Measurements from ENCODE around the gene PRXL2C. TPM values are rescaled to one million over a fixed set of nuclear protein-coding genes. Genes with fewer than 3 reads are reported as not detected.
"Not testable (repeated sequence)": the region's sequence is repeated elsewhere in the genome, so short reads cannot be mapped to it uniquely, and the experiment has no call there.

PRXL2C gene
- total and polyA plus RNA-seq, 2 experiments from 2014 or later, result 13.7 to 23.6 TPM

DNA sequence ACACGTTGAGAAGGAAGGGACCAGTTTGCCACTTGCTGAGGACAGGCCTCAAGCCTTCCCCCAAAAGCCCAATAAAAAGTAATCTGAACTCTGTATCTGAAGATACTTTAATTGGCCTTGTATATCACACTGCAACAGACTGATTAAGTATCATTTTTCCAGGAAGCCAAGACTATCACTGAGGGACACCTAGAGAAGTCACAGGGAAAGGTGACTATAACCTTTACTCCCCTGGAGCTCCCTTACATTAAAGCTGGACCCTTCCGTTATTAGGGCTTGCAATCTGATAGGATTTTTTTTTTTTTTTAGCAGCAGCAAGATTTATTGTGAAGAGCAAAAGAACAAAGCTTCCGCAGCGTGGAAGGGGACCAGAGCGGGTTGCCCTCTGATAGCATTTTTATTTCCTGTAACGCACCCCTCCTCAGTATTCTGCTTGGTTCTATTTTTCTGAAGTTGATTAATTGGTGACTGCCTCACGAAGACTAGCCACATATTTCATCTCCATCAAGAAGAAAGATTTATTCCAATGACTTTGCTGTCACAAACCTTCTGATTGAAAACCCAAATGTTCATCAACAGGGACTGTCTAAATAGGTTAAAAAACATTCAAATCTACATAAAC is 38.2 kb downstream of the PRXL2C start:
- Histone ChIP-seq H2AFZ (no peak overlapping the region), H3K4me2 (ENCODE audit: unreplicated experiment) (no peak overlapping the region), H3K36me3 (ENCODE audit: low read depth) (no peaks in the 10 kb centered on the region), H3K27me3 (replicated peaks; ENCODE audit: insufficient read depth) (no peaks in the 10 kb centered on the region), H3K9me3 (ENCODE audit: low read depth) (no peaks in the 10 kb centered on the region), H3K9me2 (ENCODE audit: insufficient read depth) (no peaks in the 10 kb centered on the region), H3K79me2 (ENCODE audit: insufficient read depth) (peaks cover 53% of the 10 kb centered on the region), H3K27ac (no peak overlapping the region), H3K4me3 (no peak overlapping the region), H4K20me1 (ENCODE audit: insufficient read depth) (no peaks in the 10 kb centered on the region), H3F3A (ENCODE audit: insufficient read depth) (peaks cover 64% of the 10 kb centered on the region), H3K4me1 (ENCODE audit: insufficient read depth) (peaks cover 29% of the 10 kb centered on the region), H3K9ac (no peak overlapping the region)
- in situ Hi-C loops (cut with MboI), result no loop called here
- no peak for TF ChIP-seq EZH2phosphoT487 (IDR thresholded peaks at IDR 0.05; ENCODE audit: insufficient read depth, low read depth)
- TF ChIP-seq EZH2 (IDR thresholded peaks at IDR 0.05; ENCODE audit: insufficient read depth, poor library complexity, severe bottlenecking), result no peak
- 86 to 92% methylated on average over 7 of the region's 7 CpGs for WGBS, 2 experiments (ENCODE audit: low coverage in 1 of 2, low lambda C conversion rate in 2 of 2, missing lambda C conversion rate in 2 of 2)
- no peak for DNase-seq

DNA sequence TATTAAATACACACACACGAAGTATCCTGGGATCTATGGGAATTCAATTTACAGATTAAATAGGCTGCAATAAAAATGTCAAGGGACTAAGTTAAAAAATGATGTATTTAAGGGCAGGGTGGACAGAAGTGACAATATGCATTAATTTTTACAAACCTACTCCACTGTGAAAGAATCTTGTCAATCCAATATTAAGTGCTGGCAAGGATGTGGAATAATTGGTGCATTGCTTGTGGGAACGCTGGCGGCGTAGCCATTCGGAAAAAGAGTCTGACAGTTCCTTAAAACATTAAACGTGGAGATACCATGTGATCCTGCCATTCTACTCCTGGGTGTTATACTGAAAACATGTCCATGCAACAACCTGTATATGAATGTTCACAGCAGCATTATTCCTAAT is 39.7 kb downstream of the PRXL2C start:
- peak overlapping the region; percentile 65 for H3K27ac ChIP-seq
- WGBS, 2 experiments (ENCODE audit: low coverage in 1 of 2, low lambda C conversion rate in 2 of 2, missing lambda C conversion rate in 2 of 2), result 81 to 86% methylated on average over 6 of the region's 6 CpGs
- TF ChIP-seq EZH2phosphoT487 (IDR thresholded peaks at IDR 0.05; ENCODE audit: insufficient read depth, low read depth), result no peak
- no peak overlapping the region for H2AFZ ChIP-seq
- no peaks in the 10 kb centered on the region for H3K9me2 ChIP-seq (ENCODE audit: insufficient read depth)
- H3F3A ChIP-seq (ENCODE audit: insufficient read depth), result peaks cover 75% of the 10 kb centered on the region
- in situ Hi-C loops (cut with MboI), result no loop called here
- DNase-seq, result no peak
- no peak overlapping the region; the same call in 1 of the 2 replicates for H3K9ac ChIP-seq
- no peaks in the 10 kb centered on the region for H3K9me3 ChIP-seq (ENCODE audit: low read depth)
- no peak overlapping the region for H3K4me2 ChIP-seq (ENCODE audit: unreplicated experiment)
- no peaks in the 10 kb centered on the region for H3K36me3 ChIP-seq (ENCODE audit: low read depth)
- no peaks in the 10 kb centered on the region for H4K20me1 ChIP-seq (ENCODE audit: insufficient read depth)
- peaks cover 59% of the 10 kb centered on the region for H3K79me2 ChIP-seq (ENCODE audit: insufficient read depth)
- H3K27me3 ChIP-seq (replicated peaks; ENCODE audit: insufficient read depth), result no peaks in the 10 kb centered on the region
- H3K4me3 ChIP-seq, result no peak overlapping the region
- H3K4me1 ChIP-seq (ENCODE audit: insufficient read depth), result peaks cover 44% of the 10 kb centered on the region

GRCh38 chr9:96614664-96615063 is 40.5 kb downstream of the PRXL2C start:
- in situ Hi-C loops (cut with MboI); H3K9me3 ChIP-seq (ENCODE audit: low read depth); H2AFZ ChIP-seq; H4K20me1 ChIP-seq (ENCODE audit: insufficient read depth); H3K4me3 ChIP-seq; H3K9me2 ChIP-seq (ENCODE audit: insufficient read depth); H3K27me3 ChIP-seq (replicated peaks; ENCODE audit: insufficient read depth); H3K36me3 ChIP-seq (ENCODE audit: low read depth): not testable (repeated sequence)
- peaks cover 72% of the 10 kb centered on the region for H3F3A ChIP-seq (ENCODE audit: insufficient read depth)
- DNase-seq, result peak; percentile 68
- WGBS, 2 experiments (ENCODE audit: low coverage in 1 of 2, low lambda C conversion rate in 2 of 2, missing lambda C conversion rate in 2 of 2), result 18 to 20% methylated on average over 4 of the region's 4 CpGs
- peak overlapping the region; percentile 22; the same call in 1 of the 2 replicates for H3K9ac ChIP-seq
- H3K4me2 ChIP-seq (ENCODE audit: unreplicated experiment), result peak overlapping the region; percentile 61
- H3K4me1 ChIP-seq (ENCODE audit: insufficient read depth), result peaks cover 44% of the 10 kb centered on the region
- H3K79me2 ChIP-seq (ENCODE audit: insufficient read depth), result peaks cover 66% of the 10 kb centered on the region
- peak overlapping the region; percentile 65 for H3K27ac ChIP-seq

DNA sequence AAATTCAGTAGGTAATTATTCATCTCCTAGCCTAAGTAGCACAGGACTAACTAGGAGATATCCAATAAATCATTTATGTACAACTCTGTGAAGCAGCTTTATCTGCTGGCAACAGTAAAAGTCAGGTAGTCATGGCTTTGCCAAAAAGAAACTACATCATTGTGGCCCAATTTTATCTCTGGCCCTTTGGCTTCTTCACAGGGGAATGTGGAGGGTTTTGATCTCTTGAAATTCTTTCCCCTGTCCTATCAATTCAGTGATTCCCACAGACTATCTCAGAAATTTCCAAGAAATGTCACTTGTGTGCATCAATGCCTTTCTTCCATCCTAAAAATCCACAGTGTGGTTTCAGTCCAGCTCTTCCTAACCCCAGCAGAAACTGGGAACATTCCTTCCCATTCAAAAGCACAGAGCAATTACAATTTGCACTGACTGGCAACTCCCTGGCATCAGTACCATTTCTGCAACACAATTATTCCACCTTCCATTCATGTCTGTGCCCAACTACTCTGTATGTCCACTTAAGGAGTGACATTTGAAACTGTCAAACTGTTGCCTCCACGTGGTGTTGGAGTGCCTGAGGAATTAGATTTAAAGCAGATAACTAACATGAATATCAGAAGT is 42.0 kb downstream of the PRXL2C start:
- peak overlapping the region; percentile 88 for H3K4me2 ChIP-seq (ENCODE audit: unreplicated experiment)
- peaks cover 69% of the 10 kb centered on the region for H3F3A ChIP-seq (ENCODE audit: insufficient read depth)
- H3K79me2 ChIP-seq (ENCODE audit: insufficient read depth), result peaks cover 78% of the 10 kb centered on the region
- H3K9me3 ChIP-seq (ENCODE audit: low read depth), result no peaks in the 10 kb centered on the region
- no peak for TF ChIP-seq EZH2phosphoT487 (IDR thresholded peaks at IDR 0.05; ENCODE audit: insufficient read depth, low read depth)
- no peak for TF ChIP-seq EZH2 (IDR thresholded peaks at IDR 0.05; ENCODE audit: insufficient read depth, poor library complexity, severe bottlenecking)
- peak overlapping the region; percentile 93 for H3K27ac ChIP-seq
- in situ Hi-C loops (cut with MboI), result no loop called here
- H3K9ac ChIP-seq, result peak overlapping the region; percentile 83
- peaks cover 44% of the 10 kb centered on the region for H3K4me1 ChIP-seq (ENCODE audit: insufficient read depth)
- no peak overlapping the region for H3K4me3 ChIP-seq
- WGBS, 2 experiments (ENCODE audit: low coverage in 1 of 2, low lambda C conversion rate in 2 of 2, missing lambda C conversion rate in 2 of 2), result 17 to 22% methylated on average over 1 of the region's 1 CpG
- no peaks in the 10 kb centered on the region for H4K20me1 ChIP-seq (ENCODE audit: insufficient read depth)
- no peaks in the 10 kb centered on the region for H3K27me3 ChIP-seq (replicated peaks; ENCODE audit: insufficient read depth)
- no peak for DNase-seq
- no peaks in the 10 kb centered on the region for H3K36me3 ChIP-seq (ENCODE audit: low read depth)
- no peaks in the 10 kb centered on the region for H3K9me2 ChIP-seq (ENCODE audit: insufficient read depth)
- H2AFZ ChIP-seq, result no peak overlapping the region

Measured in GM23248 (cell line).